Uterus (tissue), 2 donors: ENCODE results near the gene SLC7A6OS.

Source experiments
- CTCF ChIP-seq, 4 experiments: fragments of 200-600 bp in 2 of 4; fragments of 450-650 bp in 2 of 4; sonication (generic) in 2 of 4; IDR thresholded peaks; one replicate each; pipeline ENCODE4 v1.5.1; 2016 to 2019; ENCODE audit warnings: antibody characterized with exemption in 4 of 4, mild to moderate bottlenecking in 2 of 4, moderate library complexity in 1 of 4
- POLR2A ChIP-seq, 2 donors: fragments of 450-650 bp; IDR thresholded peaks; one replicate each; pipeline ENCODE4 v1.6.1; 2016; ENCODE audit warnings: antibody characterized with exemption in 2 of 2, mild to moderate bottlenecking in 1 of 2, moderate library complexity in 1 of 2

GRCh38 chr16:68357521-68357922 is 46.8 kb upstream of the SLC7A6OS start:
- no peak for TF ChIP-seq CTCF (IDR thresholded peaks at IDR 0.05)
- no peak for TF ChIP-seq POLR2A (IDR thresholded peaks at IDR 0.05)
